SK-N-SH (cell line): Measurements from ENCODE around the gene GALR2.

ENCODE experiments used
- EP300 ChIP-seq, 2 experiments: IDR thresholded peaks; 2 replicates each; pipeline versions ENCODE4 v1.4.0 to v1.6.1; 2012; ENCODE audit warnings: borderline replicate concordance in 1 of 2, low read depth in 1 of 2, low read length in 1 of 2
- POLR2AphosphoS5 ChIP-seq: IDR thresholded peaks from 2 replicates; pipeline ENCODE4 v1.6.1; 2012; ENCODE audit warnings: low read depth, low read length
- RCOR1 ChIP-seq: fragments of 150-350 bp; IDR thresholded peaks from 2 replicates; pipeline ENCODE4 v1.6.1; 2017; ENCODE audit warnings: antibody characterized with exemption, low read length
- TF ChIP-seq, protein P1 (sequence below): IDR thresholded peaks from 2 replicates; pipeline ENCODE4 v1.6.1; 2012; ENCODE audit warnings: mild to moderate bottlenecking, low read depth, low read length, moderate library complexity
- TF ChIP-seq, protein P2 (sequence below): fragments of 200-600 bp; sonication (generic); IDR thresholded peaks from 2 replicates; pipeline ENCODE4 v1.6.1; 2017; ENCODE audit warnings: antibody characterized with exemption, mild to moderate bottlenecking, moderate library complexity

DNA sequence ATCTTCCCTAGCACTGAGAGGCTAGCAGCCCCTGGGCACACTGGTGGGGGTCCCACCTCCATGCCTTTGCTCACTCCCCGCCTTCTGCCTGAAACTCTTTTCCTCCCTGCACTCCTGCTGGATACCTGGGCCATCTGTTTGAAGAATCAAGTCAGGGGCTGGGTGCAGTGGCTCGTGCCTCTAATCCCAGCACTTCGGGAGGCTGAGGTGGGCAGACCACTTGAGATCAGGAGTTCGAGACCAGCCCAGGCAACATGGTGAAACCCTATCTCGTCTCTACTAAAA, 50.8 kb downstream of the GALR2 start:
- TF ChIP-seq, protein P1, sequence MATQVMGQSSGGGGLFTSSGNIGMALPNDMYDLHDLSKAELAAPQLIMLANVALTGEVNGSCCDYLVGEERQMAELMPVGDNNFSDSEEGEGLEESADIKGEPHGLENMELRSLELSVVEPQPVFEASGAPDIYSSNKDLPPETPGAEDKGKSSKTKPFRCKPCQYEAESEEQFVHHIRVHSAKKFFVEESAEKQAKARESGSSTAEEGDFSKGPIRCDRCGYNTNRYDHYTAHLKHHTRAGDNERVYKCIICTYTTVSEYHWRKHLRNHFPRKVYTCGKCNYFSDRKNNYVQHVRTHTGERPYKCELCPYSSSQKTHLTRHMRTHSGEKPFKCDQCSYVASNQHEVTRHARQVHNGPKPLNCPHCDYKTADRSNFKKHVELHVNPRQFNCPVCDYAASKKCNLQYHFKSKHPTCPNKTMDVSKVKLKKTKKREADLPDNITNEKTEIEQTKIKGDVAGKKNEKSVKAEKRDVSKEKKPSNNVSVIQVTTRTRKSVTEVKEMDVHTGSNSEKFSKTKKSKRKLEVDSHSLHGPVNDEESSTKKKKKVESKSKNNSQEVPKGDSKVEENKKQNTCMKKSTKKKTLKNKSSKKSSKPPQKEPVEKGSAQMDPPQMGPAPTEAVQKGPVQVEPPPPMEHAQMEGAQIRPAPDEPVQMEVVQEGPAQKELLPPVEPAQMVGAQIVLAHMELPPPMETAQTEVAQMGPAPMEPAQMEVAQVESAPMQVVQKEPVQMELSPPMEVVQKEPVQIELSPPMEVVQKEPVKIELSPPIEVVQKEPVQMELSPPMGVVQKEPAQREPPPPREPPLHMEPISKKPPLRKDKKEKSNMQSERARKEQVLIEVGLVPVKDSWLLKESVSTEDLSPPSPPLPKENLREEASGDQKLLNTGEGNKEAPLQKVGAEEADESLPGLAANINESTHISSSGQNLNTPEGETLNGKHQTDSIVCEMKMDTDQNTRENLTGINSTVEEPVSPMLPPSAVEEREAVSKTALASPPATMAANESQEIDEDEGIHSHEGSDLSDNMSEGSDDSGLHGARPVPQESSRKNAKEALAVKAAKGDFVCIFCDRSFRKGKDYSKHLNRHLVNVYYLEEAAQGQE = no peak
- TF ChIP-seq RCOR1 (no peak), EP300 (IDR thresholded peaks at IDR 0.05; ENCODE audit: borderline replicate concordance in 1 of 2, low read depth in 1 of 2, low read length in 1 of 2) (no peak), POLR2AphosphoS5 (no peak)
- TF ChIP-seq, protein P2, sequence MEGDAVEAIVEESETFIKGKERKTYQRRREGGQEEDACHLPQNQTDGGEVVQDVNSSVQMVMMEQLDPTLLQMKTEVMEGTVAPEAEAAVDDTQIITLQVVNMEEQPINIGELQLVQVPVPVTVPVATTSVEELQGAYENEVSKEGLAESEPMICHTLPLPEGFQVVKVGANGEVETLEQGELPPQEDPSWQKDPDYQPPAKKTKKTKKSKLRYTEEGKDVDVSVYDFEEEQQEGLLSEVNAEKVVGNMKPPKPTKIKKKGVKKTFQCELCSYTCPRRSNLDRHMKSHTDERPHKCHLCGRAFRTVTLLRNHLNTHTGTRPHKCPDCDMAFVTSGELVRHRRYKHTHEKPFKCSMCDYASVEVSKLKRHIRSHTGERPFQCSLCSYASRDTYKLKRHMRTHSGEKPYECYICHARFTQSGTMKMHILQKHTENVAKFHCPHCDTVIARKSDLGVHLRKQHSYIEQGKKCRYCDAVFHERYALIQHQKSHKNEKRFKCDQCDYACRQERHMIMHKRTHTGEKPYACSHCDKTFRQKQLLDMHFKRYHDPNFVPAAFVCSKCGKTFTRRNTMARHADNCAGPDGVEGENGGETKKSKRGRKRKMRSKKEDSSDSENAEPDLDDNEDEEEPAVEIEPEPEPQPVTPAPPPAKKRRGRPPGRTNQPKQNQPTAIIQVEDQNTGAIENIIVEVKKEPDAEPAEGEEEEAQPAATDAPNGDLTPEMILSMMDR = no peak
